Chondrocyte (in vitro differentiated cells): ENCODE data around the gene ERGIC1. TPM values are rescaled to one million over a fixed set of nuclear protein-coding genes. Genes with fewer than 3 reads are reported as not detected.

Source experiments
- DNase-seq: peaks from one replicate; pipeline ENCODE4 v3.0.0; 2021; ENCODE audit warnings: mixed read lengths, low spot score
- H3K27ac Mint-ChIP-seq: one replicate; pipeline ENCODE4 v1.8.0; 2021; ENCODE audit warnings: mild to moderate bottlenecking, moderate library complexity, mixed read lengths; ENCODE audit not compliant: unreplicated experiment
- H3K27me3 Mint-ChIP-seq: 2 replicates; pipeline ENCODE4 v1.8.0; 2021; ENCODE audit warnings: low read depth, mixed read lengths
- H3K36me3 Mint-ChIP-seq: 2 replicates; pipeline ENCODE4 v1.8.0; 2021; ENCODE audit warnings: low read depth, mixed read lengths
- H3K4me1 Mint-ChIP-seq: 2 replicates; pipeline ENCODE4 v1.8.0; 2021; ENCODE audit warnings: low read depth, mild to moderate bottlenecking, mixed read lengths
- H3K4me3 Mint-ChIP-seq: one replicate; pipeline ENCODE4 v1.8.0; 2021; ENCODE audit warnings: mild to moderate bottlenecking, moderate library complexity, mixed read lengths; ENCODE audit not compliant: unreplicated experiment
- H3K9me3 Mint-ChIP-seq: 2 replicates; pipeline ENCODE4 v1.8.0; 2021; ENCODE audit warnings: low read depth, mixed read lengths
- CTCF ChIP-seq: fragments of 200-600 bp; sonication (generic); IDR thresholded peaks from 2 replicates; pipeline ENCODE4 v1.5.0; 2021; ENCODE audit warnings: antibody characterized with exemption, mild to moderate bottlenecking, moderate library complexity
- total RNA-seq: library from RNA; stranded (reverse); gene quantifications from 3 replicates; pipeline ENCODE4 v1.2.1, GENCODE V29; 2021

The ERGIC1 gene
- total RNA-seq, 1 donor from 2014 or later: 141 TPM

- H3K4me1 Mint-ChIP-seq: peaks cover 41% of the 10 kb centered on the region
- DNase-seq: peak; percentile 48
- H3K27ac Mint-ChIP-seq: peak overlapping the region; percentile 77
- no peaks in the 10 kb centered on the region for H3K27me3 Mint-ChIP-seq
- H3K9me3 Mint-ChIP-seq: no peaks in the 10 kb centered on the region
- no peaks in the 10 kb centered on the region for H3K36me3 Mint-ChIP-seq
- TF ChIP-seq CTCF: no peak
- H3K4me3 Mint-ChIP-seq: peak overlapping the region; percentile 80
Observed at GRCh38 chr5:172834415-172835289, 601 bp downstream of the ERGIC1 start.

- H3K4me1 Mint-ChIP-seq: peaks cover 49% of the 10 kb centered on the region
- H3K27ac Mint-ChIP-seq: peak overlapping the region; percentile 77
Observed at GRCh38 chr5:172835290-172835993, 1.4 kb downstream of the ERGIC1 start.

GRCh38 chr5:172835994-172836356 lies 1.9 kb downstream of the ERGIC1 start:
- no peak for DNase-seq
- no peak for TF ChIP-seq CTCF
- no peaks in the 10 kb centered on the region for H3K27me3 Mint-ChIP-seq
- no peaks in the 10 kb centered on the region for H3K36me3 Mint-ChIP-seq
- no peaks in the 10 kb centered on the region for H3K9me3 Mint-ChIP-seq
- peak overlapping the region; percentile 80 for H3K4me3 Mint-ChIP-seq
- peaks cover 54% of the 10 kb centered on the region for H3K4me1 Mint-ChIP-seq
- no peak overlapping the region for H3K27ac Mint-ChIP-seq

More at GRCh38 chr5:172835290-172835993, 1.4 kb downstream of the ERGIC1 start:
- H3K4me3 Mint-ChIP-seq: peak overlapping the region; percentile 80
- H3K36me3 Mint-ChIP-seq: no peaks in the 10 kb centered on the region
- H3K27me3 Mint-ChIP-seq: no peaks in the 10 kb centered on the region
- DNase-seq: peak; percentile 41
- TF ChIP-seq CTCF: no peak
- no peaks in the 10 kb centered on the region for H3K9me3 Mint-ChIP-seq

- H3K4me1 Mint-ChIP-seq: peaks cover 60% of the 10 kb centered on the region
- no peak for TF ChIP-seq CTCF
- no peak overlapping the region for H3K4me3 Mint-ChIP-seq
- no peaks in the 10 kb centered on the region for H3K9me3 Mint-ChIP-seq
- no peak overlapping the region for H3K27ac Mint-ChIP-seq
- H3K36me3 Mint-ChIP-seq: peaks cover 3% of the 10 kb centered on the region
- H3K27me3 Mint-ChIP-seq: no peaks in the 10 kb centered on the region
- DNase-seq: no peak
Observed at GRCh38 chr5:172837640-172838039, 3.6 kb downstream of the ERGIC1 start.

GRCh38 chr5:172838151-172838875 lies 4.3 kb downstream of the ERGIC1 start:
- no peaks in the 10 kb centered on the region for H3K9me3 Mint-ChIP-seq
- DNase-seq: no peak
- H3K4me1 Mint-ChIP-seq: peaks cover 53% of the 10 kb centered on the region
- H3K4me3 Mint-ChIP-seq: no peak overlapping the region
- no peak overlapping the region for H3K27ac Mint-ChIP-seq
- no peaks in the 10 kb centered on the region for H3K27me3 Mint-ChIP-seq
- TF ChIP-seq CTCF: no peak
- peaks cover 3% of the 10 kb centered on the region for H3K36me3 Mint-ChIP-seq
